Gastrocnemius medialis (tissue), 4 donors: ENCODE data around the gene PIP4K2C. TPM values are rescaled to one million over a fixed set of nuclear protein-coding genes. Genes with fewer than 3 reads are reported as not detected.
"Not testable (repeated sequence)": the region's sequence is repeated elsewhere in the genome, so short reads cannot be mapped to it uniquely, and the experiment has no call there.

ENCODE experiments used
- ATAC-seq, 2 donors: fragments of 150-250 bp; one replicate each; pipeline ENCODE4 v1.9.1; 2016
- DNase-seq, 2 donors: peaks; one replicate each; pipeline ENCODE4 v3.0.0-alpha.2; 2019
- H3K27ac ChIP-seq, 4 donors: fragments of 200-600 bp; sonication (generic); 1 replicate in 1 of 4; 2 replicates in 3 of 4; pipeline ENCODE4 v1.5.1; 2016 to 2018; ENCODE audit warnings: mild to moderate bottlenecking in 2 of 4, moderate library complexity in 1 of 4
- H3K27me3 ChIP-seq, 3 donors: fragments of 200-600 bp; sonication (generic) in 2 of 3; 1 replicate in 1 of 3; 2 replicates in 2 of 3; pipeline versions ENCODE4 v1.5.1 to v1.6.0; 2016 to 2019; ENCODE audit warnings: mild to moderate bottlenecking in 1 of 3, moderate library complexity in 1 of 3
- H3K36me3 ChIP-seq, 2 donors: fragments of 200-600 bp; sonication (generic) in 1 of 2; one replicate each; pipeline ENCODE4 v1.5.1; 2017 to 2018
- H3K4me1 ChIP-seq, 2 donors: fragments of 200-600 bp; sonication (generic) in 1 of 2; one replicate each; pipeline ENCODE4 v1.5.1; 2016 to 2017; ENCODE audit warnings: mild to moderate bottlenecking in 2 of 2
- H3K4me3 ChIP-seq, 4 donors: fragments of 200-600 bp; sonication (generic) in 3 of 4; 1 replicate in 1 of 4; 2 replicates in 3 of 4; pipeline ENCODE4 v1.5.1; 2016 to 2019; ENCODE audit warnings: mild to moderate bottlenecking in 2 of 4
- H3K9me3 ChIP-seq, 3 donors: fragments of 200-600 bp; sonication (generic) in 2 of 3; 1 replicate in 1 of 3; 2 replicates in 2 of 3; pipeline ENCODE4 v1.5.1; 2016 to 2019
- CTCF ChIP-seq, 5 experiments: fragments of 450-650 bp in 3 of 5; fragments of 200-600 bp in 2 of 5; sonication (generic) in 2 of 5; IDR thresholded peaks in 4 of 5; conservative IDR thresholded peaks in 1 of 5; 1 replicate in 4 of 5; 2 replicates in 1 of 5; pipeline ENCODE4 v1.5.1; 2016 to 2019; ENCODE audit warnings: antibody characterized with exemption in 5 of 5, mild to moderate bottlenecking in 3 of 5, moderate library complexity in 3 of 5
- POLR2A ChIP-seq, 2 donors: fragments of 450-650 bp; IDR thresholded peaks; one replicate each; pipeline ENCODE4 v1.6.1; 2017; ENCODE audit warnings: antibody characterized with exemption in 2 of 2, mild to moderate bottlenecking in 2 of 2, moderate library complexity in 2 of 2
- in situ Hi-C, 4 donors: fragments of 200-750 bp; cut with MboI; loops; one replicate each; pipeline versions ENCODE4 v1.15.0 to v1.8.0; 2017; ENCODE audit warnings: low sequenced_read_pairs in 4 of 4
- intact Hi-C: fragments of 100-400 bp; cut with DNase I; formaldehyde crosslinking; loops from one replicate; pipeline ENCODE4 v1.15.1; 2023; ENCODE audit warnings: low total_unique reads
- total RNA-seq, 4 donors: library from RNA; depleted of rRNA; stranded (reverse); fragments of >200 nt; gene quantifications; one replicate each; pipeline versions ENCODE4 v1.1.0 to v1.2.3, GENCODE V29; 2016

Gene PIP4K2C
- total RNA-seq, 4 donors from 2014 or later, result 11.2 to 22.0 (median 14.6) TPM

DNA sequence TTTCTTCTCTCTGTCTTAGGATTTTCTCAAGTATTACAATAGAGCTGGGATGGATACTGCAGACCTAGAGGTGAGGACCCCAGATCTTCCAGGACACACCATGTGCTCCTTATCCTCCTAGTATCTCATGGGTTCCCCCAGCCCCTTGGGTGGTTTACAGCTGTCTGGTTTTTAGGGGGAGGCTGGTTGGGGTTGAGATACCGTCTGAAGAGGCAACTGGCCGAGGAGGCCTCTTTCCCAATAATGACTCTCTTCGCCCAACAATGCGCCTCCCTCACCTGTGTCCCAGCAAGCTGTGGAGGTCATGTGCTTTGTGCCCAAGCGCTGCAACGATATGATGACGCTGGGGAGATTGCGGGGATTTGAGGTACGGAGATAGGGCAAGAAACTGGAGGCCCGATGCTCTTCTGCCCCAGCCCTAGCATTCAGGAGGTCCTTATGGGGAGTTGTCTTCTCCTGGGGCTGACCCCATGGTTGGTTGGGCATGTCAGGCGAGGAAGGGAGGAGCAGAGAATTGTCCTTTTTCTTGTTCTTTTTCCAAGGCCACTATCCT is 24.0 kb downstream of the PIP4K2C start:
- Histone ChIP-seq H3K36me3 (no peaks in the 10 kb centered on the region), H3K4me3 (no peak overlapping the region), H3K9me3 (no peaks in the 10 kb centered on the region), H3K27me3 (peaks cover 38 to 66% (median 49%) of the 10 kb centered on the region in 3 donors), H3K4me1 (peaks cover 0 to 17% of the 10 kb centered on the region in 2 donors), H3K27ac (no peak overlapping the region)
- in situ Hi-C loops (no loop called here), intact Hi-C loops (no loop called here)
- ATAC-seq, result no peak
- TF ChIP-seq POLR2A (IDR thresholded peaks at IDR 0.05), result no peak
- no peak for DNase-seq

- no peak for DNase-seq
- in situ Hi-C loops (no loop called here), intact Hi-C loops (no loop called here)
- no peak overlapping the region for H3K4me3 ChIP-seq
- H3K9me3 ChIP-seq, result no peaks in the 10 kb centered on the region
- H3K4me1 ChIP-seq, result peaks cover 0 to 10% of the 10 kb centered on the region in 2 donors
- H3K27ac ChIP-seq, result no peak overlapping the region
- H3K36me3 ChIP-seq, result no peaks in the 10 kb centered on the region
- no peak for ATAC-seq
- TF ChIP-seq CTCF (IDR thresholded peaks at IDR 0.05 in 4 of 5, conservative IDR thresholded peaks at IDR 0.05 in 1 of 5) (no peak), POLR2A (IDR thresholded peaks at IDR 0.05) (no peak)
- H3K27me3 ChIP-seq, result peaks cover 39 to 66% (median 49%) of the 10 kb centered on the region in 3 donors
Measured at GRCh38 chr12:57615637-57616036, 24.6 kb downstream of the PIP4K2C start.

- DNase-seq (no peak), ATAC-seq (no peak)
- Histone ChIP-seq H3K4me1 (peaks cover 6 to 11% of the 10 kb centered on the region in 2 donors), H3K36me3 (no peaks in the 10 kb centered on the region), H3K4me3 (no peak overlapping the region), H3K27me3 (peaks cover 42 to 66% (median 49%) of the 10 kb centered on the region in 3 donors), H3K27ac (no peak overlapping the region), H3K9me3 (no peaks in the 10 kb centered on the region)
- TF ChIP-seq CTCF (IDR thresholded peaks at IDR 0.05 in 4 of 5, conservative IDR thresholded peaks at IDR 0.05 in 1 of 5) (no peak), POLR2A (IDR thresholded peaks at IDR 0.05) (no peak)
- intact Hi-C loops (no loop called here), in situ Hi-C loops (no loop called here)
Measured at GRCh38 chr12:57616383-57617101, 25.6 kb downstream of the PIP4K2C start.

GRCh38 chr12:57617942-57618341 is 26.9 kb downstream of the PIP4K2C start:
- no peak overlapping the region for H3K27ac ChIP-seq
- TF ChIP-seq CTCF (IDR thresholded peaks at IDR 0.05 in 4 of 5, conservative IDR thresholded peaks at IDR 0.05 in 1 of 5) (no peak), POLR2A (IDR thresholded peaks at IDR 0.05) (no peak)
- DNase-seq (no peak), ATAC-seq (no peak)
- in situ Hi-C loops (no loop called here), intact Hi-C loops (no loop called here)
- peaks cover 49 to 65% (median 53%) of the 10 kb centered on the region in 3 donors for H3K27me3 ChIP-seq
- no peak overlapping the region for H3K4me3 ChIP-seq
- H3K9me3 ChIP-seq, result no peaks in the 10 kb centered on the region
- no peaks in the 10 kb centered on the region for H3K36me3 ChIP-seq
- H3K4me1 ChIP-seq, result peaks cover 8 to 14% of the 10 kb centered on the region in 2 donors

DNA sequence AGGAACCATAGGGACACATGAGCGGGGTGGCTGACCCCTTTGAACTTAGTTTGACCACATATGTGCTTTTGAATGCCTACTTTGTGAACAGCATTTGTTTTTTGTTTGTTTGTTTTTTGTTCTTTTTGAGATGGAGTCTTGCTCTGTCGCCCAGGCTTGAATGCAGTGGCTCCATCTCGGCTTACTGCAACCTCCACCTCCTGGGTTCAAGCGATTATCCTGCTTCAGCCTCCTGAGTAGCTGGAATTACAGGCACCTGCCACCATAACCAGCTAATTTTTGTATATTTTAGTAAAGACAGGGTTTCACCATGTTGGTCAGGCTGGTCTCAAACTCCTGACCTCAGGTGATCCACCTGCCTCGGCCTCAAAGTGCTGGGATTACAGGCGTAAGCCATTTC is 27.4 kb downstream of the PIP4K2C start:
- H3K27me3 ChIP-seq, result peaks cover 50 to 65% (median 52%) of the 10 kb centered on the region in 3 donors
- H3K4me3 ChIP-seq, H3K27ac ChIP-seq, ATAC-seq, intact Hi-C loops, in situ Hi-C loops, H3K9me3 ChIP-seq, H3K36me3 ChIP-seq, DNase-seq: not testable (repeated sequence)
- H3K4me1 ChIP-seq, result peaks cover 8 to 14% of the 10 kb centered on the region in 2 donors
